OCI-LY3 (cell line): ENCODE measurements around the gene GATAD2B.

ENCODE experiments used
- H2AFZ ChIP-seq: fragments of 200-600, 300-600 bp; shearing (Covaris generic); 2 replicates; pipeline ENCODE4 v1.6.0; 2014; ENCODE audit warnings: antibody characterized with exemption, low read depth, low read length
- H3K27ac ChIP-seq: fragments of 200-600, 300-600 bp; sonication (generic); 2 replicates; pipeline ENCODE4 v1.5.1; 2014; ENCODE audit warnings: mild to moderate bottlenecking, low read length, moderate library complexity, mixed read lengths
- H3K27me3 ChIP-seq: fragments of 200-600, 300-600 bp; sonication (generic); 2 replicates; pipeline ENCODE4 v1.6.1; 2014; ENCODE audit warnings: low read depth, low read length, mixed read lengths
- H3K36me3 ChIP-seq: fragments of 200-600, 300-600 bp; sonication (generic); replicated peaks from 2 replicates; pipeline ENCODE3; 2014; ENCODE audit warnings: low read depth, low read length, mixed read lengths
- H3K4me1 ChIP-seq: fragments of 300-600, 200-600 bp; sonication (generic); 2 replicates; pipeline ENCODE4 v1.6.1; 2014; ENCODE audit warnings: low read length, mixed read lengths
- H3K4me2 ChIP-seq: fragments of 200-600, 300-600 bp; sonication (generic); 2 replicates; pipeline ENCODE4 v1.6.1; 2014; ENCODE audit warnings: low read length, mixed read lengths
- H3K4me3 ChIP-seq: fragments of 300-600, 200-600 bp; sonication (generic); 2 replicates; pipeline ENCODE4 v1.5.1; 2014; ENCODE audit warnings: antibody characterized with exemption, mild to moderate bottlenecking, low read length, moderate library complexity
- H3K79me2 ChIP-seq: fragments of 300-600, 200-600 bp; shearing (Covaris generic); 2 replicates; pipeline ENCODE4 v1.6.1; 2014; ENCODE audit warnings: mild to moderate bottlenecking, low read length, mixed read lengths
- H3K9ac ChIP-seq: fragments of 300-600, 200-600 bp; shearing (Covaris generic); 2 replicates; pipeline ENCODE4 v1.6.0; 2014; ENCODE audit warnings: mild to moderate bottlenecking, low read length, moderate library complexity
- H3K9me3 ChIP-seq: fragments of 200-600, 300-600 bp; shearing (Covaris generic); 2 replicates; pipeline ENCODE4 v1.6.1; 2014; ENCODE audit warnings: low read length, mixed read lengths; ENCODE audit not compliant: insufficient read depth
- H4K20me1 ChIP-seq: fragments of 200-600, 300-600 bp; sonication (generic); 2 replicates; pipeline ENCODE4 v1.6.1; 2016; ENCODE audit warnings: low read length, mixed read lengths; ENCODE audit not compliant: insufficient read depth
- CTCF ChIP-seq: fragments of 200-600, 300-600 bp; sonication (generic); IDR thresholded peaks from 2 replicates; pipeline ENCODE4 v1.5.1; 2014; ENCODE audit warnings: antibody characterized with exemption, low read length, low read depth
- EZH2phosphoT487 ChIP-seq: fragments of 200-600 bp; shearing (Covaris generic); IDR thresholded peaks from 2 replicates; pipeline ENCODE4 v1.6.1; 2018; ENCODE audit warnings: antibody characterized with exemption, mixed run types, low read depth

Gene GATAD2B

GRCh38 chr1:153928791-153929341 is 6.1 kb upstream of the GATAD2B start:
- no peak overlapping the region for H3K4me2 ChIP-seq
- no peak overlapping the region for H2AFZ ChIP-seq
- H3K79me2 ChIP-seq: peaks cover 9% of the 10 kb centered on the region
- H3K4me3 ChIP-seq: no peak overlapping the region
- H3K9me3 ChIP-seq: no peaks in the 10 kb centered on the region
- H3K27ac ChIP-seq: no peak overlapping the region
- TF ChIP-seq CTCF (no peak), EZH2phosphoT487 (no peak)
- peaks cover 6% of the 10 kb centered on the region for H3K4me1 ChIP-seq
- H4K20me1 ChIP-seq: no peaks in the 10 kb centered on the region; the same call in 1 of the 2 replicates
- H3K36me3 ChIP-seq: peaks cover 40% of the 10 kb centered on the region
- H3K27me3 ChIP-seq: no peaks in the 10 kb centered on the region
- no peak overlapping the region for H3K9ac ChIP-seq

GRCh38 chr1:153928245-153928644 is 5.5 kb upstream of the GATAD2B start:
- H2AFZ ChIP-seq: no peak overlapping the region
- H3K9me3 ChIP-seq: no peaks in the 10 kb centered on the region
- H3K36me3 ChIP-seq: peaks cover 35% of the 10 kb centered on the region
- no peak overlapping the region for H3K9ac ChIP-seq
- no peaks in the 10 kb centered on the region for H3K27me3 ChIP-seq
- peaks cover 15% of the 10 kb centered on the region for H3K79me2 ChIP-seq
- peaks cover 6% of the 10 kb centered on the region for H3K4me1 ChIP-seq
- TF ChIP-seq EZH2phosphoT487 (no peak), CTCF (no peak)
- H3K27ac ChIP-seq: no peak overlapping the region
- H3K4me2 ChIP-seq: no peak overlapping the region
- H3K4me3 ChIP-seq: no peak overlapping the region
- H4K20me1 ChIP-seq: no peaks in the 10 kb centered on the region; the same call in 1 of the 2 replicates

DNA sequence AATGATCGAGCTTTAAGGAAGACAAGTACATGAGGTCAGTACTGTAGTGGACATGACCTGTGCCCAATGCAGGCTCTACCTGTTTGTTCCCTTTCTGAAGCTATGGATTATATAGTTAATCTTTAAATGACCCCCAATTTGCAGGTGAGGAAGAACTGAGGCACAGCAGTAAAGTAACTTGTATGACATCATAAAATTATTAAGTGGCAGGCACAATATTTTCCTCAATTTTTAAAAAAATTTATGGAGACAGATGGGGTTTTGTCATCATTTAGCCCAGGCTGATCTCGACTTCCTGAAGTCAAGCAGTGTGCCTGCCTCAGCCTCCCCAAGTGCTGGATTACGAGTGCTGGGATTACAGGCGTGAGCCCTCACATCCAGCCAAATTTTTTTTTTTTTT is 3.6 kb upstream of the GATAD2B start:
- Histone ChIP-seq H3K4me2 (no peak overlapping the region), H3K9me3 (no peaks in the 10 kb centered on the region)

More for the DNA sequence above, 3.6 kb upstream of the GATAD2B start:
- Histone ChIP-seq H3K79me2 (peaks cover 24% of the 10 kb centered on the region), H4K20me1 (peaks cover 5% of the 10 kb centered on the region), H3K4me1 (peaks cover 7% of the 10 kb centered on the region), H3K27ac (no peak overlapping the region), H3K27me3 (no peaks in the 10 kb centered on the region), H3K4me3 (no peak overlapping the region), H2AFZ (no peak overlapping the region), H3K36me3 (peaks cover 21% of the 10 kb centered on the region), H3K9ac (no peak overlapping the region)
- no peak for TF ChIP-seq EZH2phosphoT487
- TF ChIP-seq CTCF: no peak
